Endothelial cell of umbilical vein (primary cell): ENCODE measurements around the gene SLC4A1AP.

ENCODE experiments used
- MYC ChIP-seq: IDR thresholded peaks from one replicate; pipeline ENCODE4 v1.6.1; 2011; ENCODE audit warnings: mild to moderate bottlenecking, low read depth, low read length
- POLR2A ChIP-seq: IDR thresholded peaks from 2 replicates; pipeline ENCODE4 v1.6.1; 2012; ENCODE audit warnings: low read depth, mild to moderate bottlenecking, control low read depth, low read length
- TF ChIP-seq, protein P1 (sequence below), 2 donors: IDR thresholded peaks; 1 replicate in 1 of 2; 2 replicates in 1 of 2; pipeline ENCODE4 v1.5.1; 2011; ENCODE audit warnings: low read length in 2 of 2, mild to moderate bottlenecking in 2 of 2, moderate library complexity in 2 of 2, control low read depth in 1 of 2, inconsistent platforms in 1 of 2, low read depth in 1 of 2; ENCODE audit not compliant: insufficient read depth in 1 of 2; ENCODE audit errors: extremely low read depth in 1 of 2
- TF ChIP-seq, protein P2 (sequence below): IDR thresholded peaks from 2 replicates; pipeline ENCODE4 v1.6.1; 2011; ENCODE audit not compliant: insufficient read depth, insufficient read length

DNA sequence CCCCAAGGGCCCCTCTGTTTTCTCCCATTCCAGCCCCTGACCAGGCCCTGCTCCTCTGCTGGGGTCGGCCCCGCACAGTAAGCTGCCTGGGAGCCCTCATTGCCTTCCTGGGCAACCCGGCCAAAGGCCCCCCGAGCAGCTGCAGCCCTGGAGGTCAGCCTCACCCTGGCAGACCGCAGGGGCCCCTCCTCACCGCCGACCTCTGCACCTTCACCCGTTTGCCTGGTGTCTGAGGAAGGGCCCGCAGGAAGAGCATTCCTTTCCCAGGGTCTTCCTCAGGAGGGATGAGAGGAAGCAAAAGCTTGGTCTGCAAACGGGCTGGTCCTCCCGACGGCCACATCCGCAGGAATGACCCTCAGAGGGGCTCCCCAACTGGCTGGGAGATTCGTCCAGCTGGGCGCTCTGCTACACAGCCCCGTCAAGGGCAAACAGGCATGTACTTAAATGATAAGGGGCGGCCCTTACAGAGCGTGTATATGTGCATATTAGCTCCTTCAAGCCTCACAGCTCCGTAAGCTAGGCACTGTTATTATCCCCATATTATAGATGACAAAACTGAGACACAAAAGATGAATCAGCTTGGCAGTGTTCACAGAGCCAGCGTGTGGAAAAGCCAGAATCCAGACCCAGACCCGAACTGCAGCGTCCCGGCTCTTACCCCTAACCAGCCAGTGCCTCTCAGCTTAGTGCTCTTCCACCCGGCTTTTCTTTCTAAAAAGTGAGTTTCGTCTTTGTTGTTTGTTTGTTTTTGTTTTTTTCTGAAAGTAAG, 52.8 kb downstream of the SLC4A1AP start:
- TF ChIP-seq POLR2A (no peak), MYC (no peak)
- TF ChIP-seq, protein P1, sequence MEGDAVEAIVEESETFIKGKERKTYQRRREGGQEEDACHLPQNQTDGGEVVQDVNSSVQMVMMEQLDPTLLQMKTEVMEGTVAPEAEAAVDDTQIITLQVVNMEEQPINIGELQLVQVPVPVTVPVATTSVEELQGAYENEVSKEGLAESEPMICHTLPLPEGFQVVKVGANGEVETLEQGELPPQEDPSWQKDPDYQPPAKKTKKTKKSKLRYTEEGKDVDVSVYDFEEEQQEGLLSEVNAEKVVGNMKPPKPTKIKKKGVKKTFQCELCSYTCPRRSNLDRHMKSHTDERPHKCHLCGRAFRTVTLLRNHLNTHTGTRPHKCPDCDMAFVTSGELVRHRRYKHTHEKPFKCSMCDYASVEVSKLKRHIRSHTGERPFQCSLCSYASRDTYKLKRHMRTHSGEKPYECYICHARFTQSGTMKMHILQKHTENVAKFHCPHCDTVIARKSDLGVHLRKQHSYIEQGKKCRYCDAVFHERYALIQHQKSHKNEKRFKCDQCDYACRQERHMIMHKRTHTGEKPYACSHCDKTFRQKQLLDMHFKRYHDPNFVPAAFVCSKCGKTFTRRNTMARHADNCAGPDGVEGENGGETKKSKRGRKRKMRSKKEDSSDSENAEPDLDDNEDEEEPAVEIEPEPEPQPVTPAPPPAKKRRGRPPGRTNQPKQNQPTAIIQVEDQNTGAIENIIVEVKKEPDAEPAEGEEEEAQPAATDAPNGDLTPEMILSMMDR (IDR thresholded peaks at IDR 0.05; ENCODE audit: extremely low read depth in 1 of 2, insufficient read depth in 1 of 2, low read depth in 1 of 2, low read length in 2 of 2), result no peak
- TF ChIP-seq, protein P2, sequence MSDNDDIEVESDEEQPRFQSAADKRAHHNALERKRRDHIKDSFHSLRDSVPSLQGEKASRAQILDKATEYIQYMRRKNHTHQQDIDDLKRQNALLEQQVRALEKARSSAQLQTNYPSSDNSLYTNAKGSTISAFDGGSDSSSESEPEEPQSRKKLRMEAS, result no peak
